HG02623 (cell line): Measurements from ENCODE around the gene ASB5.
"Not testable (repeated sequence)": the region's sequence is repeated elsewhere in the genome, so short reads cannot be mapped to it uniquely, and the experiment has no call there.

Experiments used
- ATAC-seq: cut with Tn5 transposase; IDR thresholded peaks from one replicate; pipeline ENCODE4 v1.9.1; 2021; ENCODE audit warnings: moderate library complexity; ENCODE audit not compliant: unreplicated experiment

ASB5 gene

GRCh38 chr4:176279560-176279959, 10.5 kb upstream of the ASB5 start:
- ATAC-seq: not testable (repeated sequence)

- peak; percentile 86 for ATAC-seq
Observed at GRCh38 chr4:176277162-176277904, 8.3 kb upstream of the ASB5 start.

- no peak for ATAC-seq
Observed at GRCh38 chr4:176276710-176277109, 7.7 kb upstream of the ASB5 start.

- no peak for ATAC-seq
Observed at GRCh38 chr4:176274441-176274840, 5.4 kb upstream of the ASB5 start.

- ATAC-seq: no peak
Observed at GRCh38 chr4:176273736-176274135, 4.7 kb upstream of the ASB5 start.

GRCh38 chr4:176272799-176273198, 3.8 kb upstream of the ASB5 start:
- no peak for ATAC-seq

GRCh38 chr4:176271749-176272148, 2.7 kb upstream of the ASB5 start:
- ATAC-seq: no peak

GRCh38 chr4:176270669-176271068, 1.6 kb upstream of the ASB5 start:
- ATAC-seq: no peak

GRCh38 chr4:176266026-176266425, 3.0 kb downstream of the ASB5 start:
- ATAC-seq: no peak

GRCh38 chr4:176262243-176262642, 6.8 kb downstream of the ASB5 start:
- peak; percentile 89 for ATAC-seq

- ATAC-seq: no peak
Observed at GRCh38 chr4:176261481-176261880, 7.5 kb downstream of the ASB5 start.

- no peak for ATAC-seq
Observed at GRCh38 chr4:176261018-176261417, 8.0 kb downstream of the ASB5 start.

GRCh38 chr4:176259330-176260090, 9.5 kb downstream of the ASB5 start:
- ATAC-seq: no peak

GRCh38 chr4:176258135-176258534, 10.9 kb downstream of the ASB5 start:
- ATAC-seq: no peak

GRCh38 chr4:176256921-176257320, 12.1 kb downstream of the ASB5 start:
- ATAC-seq: no peak

GRCh38 chr4:176242764-176243347, 26.2 kb downstream of the ASB5 start:
- ATAC-seq: no peak

GRCh38 chr4:176241703-176242102, 27.3 kb downstream of the ASB5 start:
- no peak for ATAC-seq

GRCh38 chr4:176238826-176239225, 30.2 kb downstream of the ASB5 start:
- ATAC-seq: no peak

- ATAC-seq: no peak
Observed at GRCh38 chr4:176238157-176238610, 30.8 kb downstream of the ASB5 start.

GRCh38 chr4:176236946-176237345, 32.1 kb downstream of the ASB5 start:
- no peak for ATAC-seq

GRCh38 chr4:176230836-176231235, 38.2 kb downstream of the ASB5 start:
- ATAC-seq: no peak

- no peak for ATAC-seq
Observed at GRCh38 chr4:176229645-176230044, 39.4 kb downstream of the ASB5 start.
